Kidney tubule cell (primary cell): Measurements from ENCODE around the gene SCAF4.
"Not testable (repeated sequence)": the region's sequence is repeated elsewhere in the genome, so short reads cannot be mapped to it uniquely, and the experiment has no call there.

Experiments
- DNase-seq: peaks from one replicate; pipeline ENCODE4 v3.0.0-alpha.2; 2018; ENCODE audit warnings: low spot score

SCAF4 gene

GRCh38 chr21:31647650-31648049 is 84.3 kb downstream of the SCAF4 start:
- no peak for DNase-seq

- DNase-seq = no peak
Measured at GRCh38 chr21:31644643-31645042, 87.3 kb downstream of the SCAF4 start.

GRCh38 chr21:31641416-31641922 is 90.4 kb downstream of the SCAF4 start:
- no peak for DNase-seq

- no peak for DNase-seq
Measured at GRCh38 chr21:31636874-31637273, 95.0 kb downstream of the SCAF4 start.

- no peak for DNase-seq
Measured at GRCh38 chr21:31634993-31635392, 96.9 kb downstream of the SCAF4 start.

- DNase-seq = not testable (repeated sequence)
Measured at GRCh38 chr21:31631881-31632280, 100.0 kb downstream of the SCAF4 start.

GRCh38 chr21:31629972-31630711 is 101.8 kb downstream of the SCAF4 start:
- peak; percentile 96 for DNase-seq

DNA sequence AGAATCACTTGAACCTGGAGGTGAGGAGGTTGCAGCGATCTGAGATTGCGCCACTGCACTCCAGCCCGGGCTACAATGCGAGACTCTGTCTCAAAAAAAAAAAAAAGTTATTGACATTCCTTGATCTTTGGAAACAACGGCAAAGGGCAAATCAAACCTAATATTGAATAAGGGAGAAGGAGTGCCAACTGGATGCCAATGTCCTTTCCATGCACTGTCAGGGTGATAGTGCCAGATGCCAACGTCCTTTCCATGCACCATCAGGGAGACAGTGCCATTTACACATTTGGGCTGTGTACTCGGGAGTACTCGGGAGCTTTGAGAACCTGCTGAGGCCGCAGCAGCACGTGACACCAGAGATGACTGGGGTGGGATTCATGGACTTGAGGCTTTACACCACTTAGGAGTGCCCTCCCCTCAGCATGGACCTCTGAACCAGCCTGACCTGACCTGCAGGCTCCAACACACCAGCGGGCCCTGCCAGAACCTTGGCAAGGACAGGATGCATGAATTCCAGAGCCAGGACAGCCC is 106.9 kb downstream of the SCAF4 start:
- no peak for DNase-seq

DNA sequence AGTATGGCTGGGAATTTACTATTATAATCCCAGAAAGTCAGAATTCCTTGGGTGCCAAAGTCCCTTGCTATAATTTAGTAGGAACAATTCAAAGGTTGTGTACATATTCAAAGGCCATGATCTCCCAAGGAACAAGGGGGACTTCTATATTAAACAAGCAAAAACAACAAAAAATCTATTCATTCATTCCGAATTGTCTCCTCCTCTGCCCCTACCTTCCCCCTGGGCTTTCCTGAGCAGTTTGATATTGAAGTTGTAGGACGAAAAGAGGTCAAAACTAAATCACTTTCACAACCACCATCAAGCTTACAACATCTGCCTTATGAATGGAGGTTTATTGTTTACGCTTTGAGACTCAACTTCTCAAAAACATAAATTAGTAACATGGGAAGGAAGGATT is 107.7 kb downstream of the SCAF4 start:
- DNase-seq = no peak

- no peak for DNase-seq
Measured at GRCh38 chr21:31623664-31624063, 108.3 kb downstream of the SCAF4 start.

GRCh38 chr21:31622397-31622796 is 109.5 kb downstream of the SCAF4 start:
- no peak for DNase-seq
